Activated naive CD4-positive, alpha-beta T cell treated with anti-CD3 and anti-CD28 coated beads, Interleukin-2, amount 50 U/mL, for 72 hours (primary cell): Measurements from ENCODE around the gene RAPGEF5. TPM values are rescaled to one million over a fixed set of nuclear protein-coding genes. Genes with fewer than 3 reads are reported as not detected.

Source experiments
- ATAC-seq, 2 donors: fragments of 150-1000 bp; cut with Tn5 transposase; 2 replicates each; pipeline ENCODE4 v1.10.0; 2021; ENCODE audit warnings: mild to moderate bottlenecking in 2 of 2, moderate library complexity in 2 of 2
- DNase-seq, 2 donors: peaks; one replicate each; pipeline ENCODE4 v3.0.0; 2021 to 2022; ENCODE audit warnings: low spot score in 2 of 2
- H3K27ac Mint-ChIP-seq, 2 donors: one replicate each; pipeline ENCODE4 v1.8.0; 2022; ENCODE audit warnings: mild to moderate bottlenecking in 2 of 2, mixed read lengths in 2 of 2
- H3K36me3 Mint-ChIP-seq, 2 donors: one replicate each; pipeline ENCODE4 v1.8.0; 2022; ENCODE audit warnings: mixed read lengths in 2 of 2
- H3K9me3 Mint-ChIP-seq, 2 donors: one replicate each; pipeline ENCODE4 v1.8.0; 2022; ENCODE audit warnings: mixed read lengths in 2 of 2
- total RNA-seq, 2 donors: library from RNA; stranded (reverse); gene quantifications; one replicate each; pipeline ENCODE4 v1.2.3, GENCODE V29; 2022

RAPGEF5 gene
- total RNA-seq, 2 donors from 2014 or later, result 0.23 to 0.53 TPM

DNA sequence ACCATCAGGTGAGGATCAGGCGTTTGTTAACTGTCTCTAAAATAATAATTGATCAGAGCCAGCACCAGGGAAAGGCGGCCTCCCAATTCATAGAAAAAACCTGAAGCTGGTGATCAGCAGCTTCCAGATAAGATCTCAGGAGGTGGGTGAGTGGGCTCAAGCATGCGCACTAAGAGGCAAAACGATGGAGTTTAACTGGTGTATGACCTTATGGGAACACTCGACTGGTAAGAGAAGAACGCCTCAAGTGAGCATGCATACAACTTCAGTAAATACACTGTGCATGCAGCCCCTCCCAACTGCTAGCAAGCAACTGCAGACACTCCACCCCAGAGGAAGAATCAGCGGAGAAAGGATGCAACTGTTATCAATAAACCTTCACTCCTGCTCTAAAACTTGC, 18.1 kb downstream of the RAPGEF5 start:
- Mint-ChIP-seq H3K27ac (no peak overlapping the region), H3K36me3 (no peaks in the 10 kb centered on the region)
- no peak for DNase-seq

GRCh38 chr7:22338411-22338810, 18.5 kb downstream of the RAPGEF5 start:
- Mint-ChIP-seq H3K9me3 (no peaks in the 10 kb centered on the region), H3K36me3 (no peaks in the 10 kb centered on the region), H3K27ac (no peak overlapping the region)
- ATAC-seq (no peak), DNase-seq (no peak)

More for the DNA sequence above, 18.1 kb downstream of the RAPGEF5 start:
- ATAC-seq, result no peak
- H3K9me3 Mint-ChIP-seq, result no peaks in the 10 kb centered on the region

- H3K9me3 Mint-ChIP-seq, result no peaks in the 10 kb centered on the region
- no peaks in the 10 kb centered on the region for H3K36me3 Mint-ChIP-seq
- ATAC-seq (no peak), DNase-seq (no peak)
- H3K27ac Mint-ChIP-seq, result no peak overlapping the region
Observed at GRCh38 chr7:22333680-22334141, 23.2 kb downstream of the RAPGEF5 start.

DNA sequence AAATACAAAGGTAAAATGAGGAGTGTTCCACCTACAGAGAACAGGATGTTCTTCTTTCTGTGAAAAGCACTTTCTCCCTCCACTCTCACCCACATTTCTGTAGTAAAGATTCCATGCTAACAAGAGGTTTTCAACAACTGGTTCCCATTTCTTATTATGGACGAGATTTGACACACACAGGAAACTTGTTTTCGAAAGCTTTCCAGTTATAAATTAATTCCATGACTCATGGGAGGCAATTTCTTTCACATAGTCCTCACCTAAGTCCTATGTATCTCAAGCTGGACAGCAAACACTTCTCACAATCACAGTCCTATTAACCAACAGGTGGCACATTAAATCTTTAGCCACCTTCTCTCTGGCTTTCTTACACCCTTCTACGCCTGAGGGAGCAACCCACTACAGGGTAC, 24.5 kb downstream of the RAPGEF5 start:
- no peaks in the 10 kb centered on the region for H3K9me3 Mint-ChIP-seq
- H3K27ac Mint-ChIP-seq, result no peak overlapping the region
- ATAC-seq (no peak), DNase-seq (no peak)
- no peaks in the 10 kb centered on the region for H3K36me3 Mint-ChIP-seq

GRCh38 chr7:22331704-22332103, 25.2 kb downstream of the RAPGEF5 start:
- Mint-ChIP-seq H3K9me3 (no peaks in the 10 kb centered on the region), H3K27ac (no peak overlapping the region), H3K36me3 (no peaks in the 10 kb centered on the region)
- ATAC-seq (no peak), DNase-seq (no peak)

- no peak for DNase-seq
- no peak for ATAC-seq
- no peak overlapping the region for H3K27ac Mint-ChIP-seq
- H3K36me3 Mint-ChIP-seq, result no peaks in the 10 kb centered on the region
- H3K9me3 Mint-ChIP-seq, result no peaks in the 10 kb centered on the region
Observed at GRCh38 chr7:22330903-22331302, 26.1 kb downstream of the RAPGEF5 start.

DNA sequence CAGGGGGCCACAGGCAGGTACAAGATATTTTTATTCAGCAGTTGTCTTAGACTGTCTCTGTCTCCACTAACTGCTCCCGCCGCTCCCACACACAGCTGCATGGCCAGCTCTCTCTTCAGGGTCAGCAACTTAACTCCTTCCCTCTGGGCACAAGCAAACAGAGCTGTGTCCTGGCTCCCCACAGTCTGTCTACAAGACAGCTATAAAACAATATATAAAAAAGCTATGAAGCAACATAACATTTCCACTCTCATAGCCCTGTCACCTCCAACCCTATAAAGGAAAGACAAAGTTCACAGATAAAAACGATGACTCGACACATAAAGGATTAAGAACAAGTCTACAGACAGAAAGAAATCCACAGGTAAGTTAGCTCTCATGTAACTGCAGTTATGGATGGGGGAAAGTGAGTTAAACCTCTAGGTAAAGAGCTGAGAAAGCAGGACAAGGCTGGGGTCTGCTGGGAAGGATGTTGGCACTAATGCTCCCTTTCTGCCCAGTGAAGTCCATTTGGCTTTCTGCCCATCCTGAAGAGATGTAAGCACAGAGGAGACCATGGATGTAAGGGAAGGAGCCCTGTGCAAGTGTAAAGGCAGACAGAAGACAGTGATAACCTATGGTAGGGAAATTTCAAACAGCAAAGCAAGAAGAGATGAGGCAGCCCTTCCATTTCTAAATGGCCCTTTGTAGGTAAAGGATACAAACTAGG, 27.0 kb downstream of the RAPGEF5 start:
- DNase-seq (no peak), ATAC-seq (no peak)
- Mint-ChIP-seq H3K36me3 (no peaks in the 10 kb centered on the region), H3K27ac (no peak overlapping the region), H3K9me3 (no peaks in the 10 kb centered on the region)

DNA sequence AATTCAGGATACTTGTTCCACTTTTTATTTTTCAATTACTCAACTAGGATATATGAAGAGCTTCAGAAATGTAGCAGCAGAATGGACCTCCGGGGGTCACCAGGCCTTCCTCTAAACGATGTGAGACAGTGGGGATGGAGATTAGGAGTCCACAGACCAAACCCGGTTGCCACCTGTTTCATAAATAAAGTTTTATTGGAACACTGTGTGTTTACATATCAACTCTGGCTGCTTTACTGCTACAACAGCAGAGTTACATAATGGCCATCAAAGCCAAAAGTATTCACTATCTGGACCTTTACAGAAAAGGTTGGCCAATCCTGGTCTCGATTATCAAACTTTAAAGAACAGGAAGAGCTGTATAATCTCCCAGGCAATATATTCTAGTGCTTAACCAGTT, 30.8 kb downstream of the RAPGEF5 start:
- no peak overlapping the region for H3K27ac Mint-ChIP-seq
- no peaks in the 10 kb centered on the region for H3K9me3 Mint-ChIP-seq
- DNase-seq, result no peak
- no peaks in the 10 kb centered on the region for H3K36me3 Mint-ChIP-seq
- no peak for ATAC-seq

DNA sequence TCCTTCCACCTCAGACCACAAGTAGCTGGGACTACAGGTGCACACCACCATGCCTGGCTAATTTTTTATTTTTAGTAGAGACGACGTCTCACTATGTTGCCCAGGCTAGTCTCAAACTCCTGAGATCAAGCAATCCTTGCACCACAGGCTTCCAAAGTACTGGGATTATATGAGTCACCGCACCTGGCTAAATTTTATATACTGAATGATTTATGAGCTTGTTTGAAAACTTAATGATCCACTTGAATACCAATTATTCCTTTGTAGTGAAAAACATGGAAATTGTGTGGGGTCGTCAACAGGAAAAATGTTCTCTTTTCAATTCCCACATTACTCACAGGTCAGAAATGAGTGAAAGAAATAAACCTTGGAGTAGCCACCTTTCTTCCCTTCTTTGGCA, 31.3 kb downstream of the RAPGEF5 start:
- no peaks in the 10 kb centered on the region for H3K9me3 Mint-ChIP-seq
- H3K27ac Mint-ChIP-seq, result no peak overlapping the region
- DNase-seq (no peak), ATAC-seq (no peak)
- no peaks in the 10 kb centered on the region for H3K36me3 Mint-ChIP-seq

DNA sequence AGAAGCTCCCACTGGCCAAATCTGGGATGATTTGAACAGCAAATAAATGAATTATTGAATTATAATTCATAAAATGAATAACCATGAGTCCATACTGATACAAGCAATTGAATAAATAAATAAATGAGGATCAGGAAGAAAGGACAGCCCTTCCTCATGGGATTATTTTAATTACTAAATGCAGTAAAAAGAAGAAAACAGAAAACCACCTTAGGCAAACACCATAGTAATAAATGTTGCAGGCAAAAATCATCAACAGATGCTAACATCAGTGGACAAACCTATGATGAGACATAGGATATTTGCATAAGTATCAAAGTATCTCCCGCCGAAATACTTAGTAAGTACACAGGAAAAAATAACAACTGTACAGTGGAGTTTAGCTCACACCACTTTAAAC, 33.2 kb downstream of the RAPGEF5 start:
- DNase-seq (no peak), ATAC-seq (no peak)
- no peaks in the 10 kb centered on the region for H3K9me3 Mint-ChIP-seq
- H3K36me3 Mint-ChIP-seq, result no peaks in the 10 kb centered on the region
- H3K27ac Mint-ChIP-seq, result no peak overlapping the region

- Mint-ChIP-seq H3K9me3 (no peaks in the 10 kb centered on the region), H3K27ac (no peak overlapping the region), H3K36me3 (no peaks in the 10 kb centered on the region)
- DNase-seq (no peak), ATAC-seq (no peak)
Observed at GRCh38 chr7:22320416-22320815, 36.5 kb downstream of the RAPGEF5 start.

- ATAC-seq (no peak), DNase-seq (no peak)
- Mint-ChIP-seq H3K27ac (no peak overlapping the region), H3K9me3 (no peaks in the 10 kb centered on the region), H3K36me3 (no peaks in the 10 kb centered on the region)
Observed at GRCh38 chr7:22319424-22320403, 37.2 kb downstream of the RAPGEF5 start.

- H3K9me3 Mint-ChIP-seq, result no peaks in the 10 kb centered on the region
Observed at GRCh38 chr7:22318376-22318775, 38.6 kb downstream of the RAPGEF5 start.

DNA sequence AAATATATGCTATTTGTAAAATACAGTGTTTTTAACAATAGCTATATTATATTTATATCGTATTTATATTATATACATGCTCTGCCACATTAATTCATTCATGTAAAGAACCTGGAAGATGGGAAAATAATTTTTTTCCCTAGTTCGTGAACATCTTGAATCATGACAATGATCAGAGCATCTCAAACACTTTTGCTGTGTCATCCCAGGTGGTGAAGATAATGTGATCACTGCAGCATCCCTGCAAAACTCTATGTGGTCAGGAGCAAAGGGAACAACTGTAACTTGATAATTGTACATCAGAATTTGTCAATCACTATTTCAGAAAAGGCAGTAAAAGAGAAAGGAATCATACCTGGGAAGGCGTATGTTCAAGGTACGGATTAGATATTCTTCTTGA, 39.3 kb downstream of the RAPGEF5 start:
- H3K27ac Mint-ChIP-seq, result no peak overlapping the region
- no peaks in the 10 kb centered on the region for H3K9me3 Mint-ChIP-seq
- ATAC-seq (no peak), DNase-seq (no peak)
- no peaks in the 10 kb centered on the region for H3K36me3 Mint-ChIP-seq

More at GRCh38 chr7:22318376-22318775, 38.6 kb downstream of the RAPGEF5 start:
- no peak for DNase-seq
- no peak for ATAC-seq
- no peak overlapping the region for H3K27ac Mint-ChIP-seq
- H3K36me3 Mint-ChIP-seq, result no peaks in the 10 kb centered on the region

- ATAC-seq (peak in 1 of 2 donors; percentile 28), DNase-seq (no peak)
- Mint-ChIP-seq H3K27ac (no peak overlapping the region), H3K36me3 (no peaks in the 10 kb centered on the region), H3K9me3 (no peaks in the 10 kb centered on the region)
Observed at GRCh38 chr7:22316914-22317313, 40.0 kb downstream of the RAPGEF5 start.

- H3K27ac Mint-ChIP-seq, result no peak overlapping the region
- H3K9me3 Mint-ChIP-seq, result peaks cover 3 to 10% of the 10 kb centered on the region in 2 donors
- no peaks in the 10 kb centered on the region for H3K36me3 Mint-ChIP-seq
Observed at GRCh38 chr7:22307816-22308215, 49.1 kb downstream of the RAPGEF5 start.

DNA sequence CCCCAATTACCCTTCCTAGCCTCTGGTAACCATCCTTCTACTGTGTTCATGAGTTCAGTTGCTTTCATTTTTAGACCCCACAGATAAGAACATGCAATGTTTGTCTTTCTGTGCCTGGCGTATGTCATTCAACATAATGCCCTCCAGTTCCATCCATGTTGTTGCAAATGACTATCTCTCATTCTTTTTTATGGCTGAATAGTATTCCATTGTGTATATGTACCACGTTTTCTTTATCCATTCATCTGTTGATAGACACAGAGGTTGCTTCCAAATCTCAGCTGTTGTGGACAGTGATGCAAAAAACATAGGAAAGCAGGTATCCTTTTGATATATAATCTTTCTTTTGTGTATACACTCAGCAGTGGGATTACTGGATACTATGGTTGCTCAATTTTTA, 51.2 kb downstream of the RAPGEF5 start:
- H3K27ac Mint-ChIP-seq, result no peak overlapping the region
- H3K36me3 Mint-ChIP-seq, result no peaks in the 10 kb centered on the region
- no peak for ATAC-seq
- no peak for DNase-seq
- peaks cover 3 to 10% of the 10 kb centered on the region in 2 donors for H3K9me3 Mint-ChIP-seq

More at GRCh38 chr7:22307816-22308215, 49.1 kb downstream of the RAPGEF5 start:
- ATAC-seq, result no peak
- no peak for DNase-seq
